Medulla oblongata (tissue), 1 donor: ENCODE results near the gene FDCSP.
A peak's percentile ranks its signal among the peaks of the same experiment; 100 is the strongest.
"Not testable (repeated sequence)": the region's sequence is repeated elsewhere in the genome, so short reads cannot be mapped to it uniquely, and the experiment has no call there.

ENCODE experiments used
- DNase-seq: peaks from one replicate; pipeline ENCODE4 v3.0.0-alpha.2; 2015; ENCODE audit errors: extremely low spot score

FDCSP gene

GRCh38 chr4:70225824-70226223 lies at the start of gene FDCSP:
Gene FDCSP (plus strand): TSS chr4:70226124. CDS start chr4:70231195, 5,071 bp downstream.
- DNase-seq = no peak

- DNase-seq = no peak
Observed at GRCh38 chr4:70177090-70177489, 48.8 kb upstream of the FDCSP start.

GRCh38 chr4:70178075-70178660 lies 47.8 kb upstream of the FDCSP start:
- no peak for DNase-seq

- DNase-seq = no peak
Observed at GRCh38 chr4:70179811-70180210, 46.1 kb upstream of the FDCSP start.

- DNase-seq = no peak
Observed at GRCh38 chr4:70181864-70182263, 44.1 kb upstream of the FDCSP start.

GRCh38 chr4:70182517-70183167 lies 43.3 kb upstream of the FDCSP start:
- no peak for DNase-seq

- DNase-seq = peak; percentile 15
Observed at GRCh38 chr4:70183168-70183939, 42.6 kb upstream of the FDCSP start.

- DNase-seq = no peak
Observed at GRCh38 chr4:70183940-70184246, 42.0 kb upstream of the FDCSP start.

- no peak for DNase-seq
Observed at GRCh38 chr4:70187216-70187615, 38.7 kb upstream of the FDCSP start.

- DNase-seq = no peak
Observed at GRCh38 chr4:70190579-70190978, 35.3 kb upstream of the FDCSP start.

GRCh38 chr4:70191647-70192046 lies 34.3 kb upstream of the FDCSP start:
- no peak for DNase-seq

- no peak for DNase-seq
Observed at GRCh38 chr4:70192895-70193294, 33.0 kb upstream of the FDCSP start.

- no peak for DNase-seq
Observed at GRCh38 chr4:70195425-70195824, 30.5 kb upstream of the FDCSP start, which contains the start of gene ODAM. Gene ODAM (plus strand): TSS chr4:70195725. CDS start chr4:70196544, 819 bp downstream.

- no peak for DNase-seq
Observed at GRCh38 chr4:70196857-70197256, 29.1 kb upstream of the FDCSP start.

GRCh38 chr4:70197842-70198241 lies 28.1 kb upstream of the FDCSP start:
- DNase-seq = no peak

- DNase-seq = no peak
Observed at GRCh38 chr4:70203601-70204000, 22.3 kb upstream of the FDCSP start.

- DNase-seq = not testable (repeated sequence)
Observed at GRCh38 chr4:70212752-70213151, 13.2 kb upstream of the FDCSP start.

GRCh38 chr4:70216109-70216508 lies 9.8 kb upstream of the FDCSP start:
- DNase-seq = not testable (repeated sequence)

- not testable (repeated sequence) for DNase-seq
Observed at GRCh38 chr4:70216550-70216949, 9.4 kb upstream of the FDCSP start.

GRCh38 chr4:70221389-70221788 lies 4.5 kb upstream of the FDCSP start:
- DNase-seq = not testable (repeated sequence)

GRCh38 chr4:70221818-70222217 lies 4.1 kb upstream of the FDCSP start:
- DNase-seq = not testable (repeated sequence)

GRCh38 chr4:70236125-70236524 lies 10.2 kb downstream of the FDCSP start:
- no peak for DNase-seq
